GM23248 (cell line): ENCODE data around the gene AIP. TPM values are rescaled to one million over a fixed set of nuclear protein-coding genes. Genes with fewer than 3 reads are reported as not detected.

ENCODE experiments used
- DNase-seq: peaks from one replicate; pipeline ENCODE4 v3.0.0-alpha.2; 2015
- H2AFZ ChIP-seq: fragments of 200-600 bp; sonication (generic); 2 replicates; pipeline ENCODE4 v1.6.1; 2016; ENCODE audit warnings: antibody characterized with exemption
- H3F3A ChIP-seq: fragments of 200-600 bp; sonication (generic); 2 replicates; pipeline ENCODE4 v1.6.1; 2016; ENCODE audit warnings: mild to moderate bottlenecking, antibody characterized with exemption, mixed run types; ENCODE audit not compliant: insufficient read depth
- H3K27ac ChIP-seq: fragments of 200-600 bp; sonication (generic); 2 replicates; pipeline ENCODE4 v1.5.1; 2016; ENCODE audit warnings: mild to moderate bottlenecking
- H3K27me3 ChIP-seq: fragments of 200-600 bp; sonication (generic); replicated peaks from 2 replicates; pipeline ENCODE4 v1.6.1; 2016; ENCODE audit warnings: mild to moderate bottlenecking; ENCODE audit not compliant: insufficient read depth
- H3K36me3 ChIP-seq: fragments of 200-600 bp; sonication (generic); 2 replicates; pipeline ENCODE4 v1.6.1; 2016; ENCODE audit warnings: low read depth, mild to moderate bottlenecking
- H3K4me1 ChIP-seq: fragments of 200-600 bp; sonication (generic); 2 replicates; pipeline ENCODE4 v1.6.1; 2016; ENCODE audit warnings: mild to moderate bottlenecking; ENCODE audit not compliant: insufficient read depth
- H3K4me2 ChIP-seq: fragments of 200-600 bp; sonication (generic); one replicate; pipeline ENCODE4 v1.6.1; 2016; ENCODE audit warnings: mild to moderate bottlenecking; ENCODE audit not compliant: unreplicated experiment
- H3K4me3 ChIP-seq: fragments of 200-600 bp; sonication (generic); 2 replicates; pipeline ENCODE4 v1.5.1; 2016; ENCODE audit warnings: mild to moderate bottlenecking
- H3K79me2 ChIP-seq: fragments of 200-600 bp; sonication (generic); 2 replicates; pipeline ENCODE4 v1.6.1; 2016; ENCODE audit warnings: mild to moderate bottlenecking; ENCODE audit not compliant: insufficient read depth
- H3K9ac ChIP-seq: fragments of 200-600 bp; sonication (generic); 2 replicates; pipeline ENCODE4 v1.6.1; 2016; ENCODE audit warnings: mild to moderate bottlenecking
- H3K9me2 ChIP-seq: fragments of 200-600 bp; sonication (generic); 2 replicates; pipeline ENCODE4 v1.6.1; 2016; ENCODE audit warnings: mixed run types, mild to moderate bottlenecking, moderate library complexity; ENCODE audit not compliant: insufficient read depth
- H3K9me3 ChIP-seq: fragments of 200-600 bp; sonication (generic); one replicate; pipeline ENCODE4 v1.6.1; 2017; ENCODE audit warnings: low read depth
- H4K20me1 ChIP-seq: fragments of 200-600 bp; sonication (generic); 2 replicates; pipeline ENCODE4 v1.6.0; 2016; ENCODE audit not compliant: insufficient read depth
- EZH2 ChIP-seq: fragments of 200-600 bp; sonication (generic); IDR thresholded peaks from 2 replicates; pipeline ENCODE4 v1.6.1; 2018; ENCODE audit warnings: antibody characterized with exemption, mild to moderate bottlenecking; ENCODE audit not compliant: insufficient read depth, poor library complexity, severe bottlenecking
- EZH2phosphoT487 ChIP-seq: fragments of 200-600 bp; sonication (generic); IDR thresholded peaks from 2 replicates; pipeline ENCODE4 v1.6.1; 2018; ENCODE audit warnings: antibody characterized with exemption, moderate library complexity, mild to moderate bottlenecking, low read depth; ENCODE audit not compliant: insufficient read depth
- WGBS, 2 experiments: methylation state at CpG; one replicate each; pipeline ENCODE4 v1.1.6; 2015 to 2017; ENCODE audit warnings: low lambda C conversion rate in 2 of 2, low coverage in 1 of 2; ENCODE audit errors: missing lambda C conversion rate in 2 of 2; 5-methylcytosine and 5-hydroxymethylcytosine counted together
- in situ Hi-C: fragments of 300-500 bp; cut with MboI; formaldehyde crosslinking; loops from 2 replicates; pipeline ENCODE4 v1.15.0; 2020
- polyA plus RNA-seq: library from polyadenylated mRNA; unstranded; fragments of >200 nt; fragmentation: Nextera tagmentation; extraction: Ambion mirVana; gene quantifications from 2 replicates; pipeline ENCODE4 v1.2.1, GENCODE V29; 2016
- total RNA-seq: library from RNA; depleted of rRNA; stranded (reverse); fragments of >200 nt; shearing (Covaris generic); gene quantifications from 2 replicates; pipeline ENCODE4 v1.2.3, GENCODE V29; 2014

AIP gene
- total and polyA plus RNA-seq, 2 experiments from 2014 or later, result 56.1 to 58.5 TPM

- H3K9me2 ChIP-seq, result no peaks in the 10 kb centered on the region
- WGBS, 2 experiments, result 93 to 94% methylated on average over 17 to 18 of the region's 18 CpGs
- no peaks in the 10 kb centered on the region for H3K9me3 ChIP-seq
- peaks cover 7% of the 10 kb centered on the region; the same call in 1 of the 2 replicates for H3K4me1 ChIP-seq
- no peak overlapping the region for H3K4me3 ChIP-seq
- H3F3A ChIP-seq, result peaks cover 7% of the 10 kb centered on the region; the same call in 1 of the 2 replicates
- H3K9ac ChIP-seq, result no peak overlapping the region
- no peak overlapping the region for H2AFZ ChIP-seq
- no peaks in the 10 kb centered on the region for H4K20me1 ChIP-seq
- H3K4me2 ChIP-seq, result no peak overlapping the region
- peaks cover 6% of the 10 kb centered on the region; the same call in 1 of the 2 replicates for H3K79me2 ChIP-seq
- DNase-seq, result no peak
- no peaks in the 10 kb centered on the region for H3K27me3 ChIP-seq
- no peak overlapping the region for H3K27ac ChIP-seq
- in situ Hi-C loops, result no loop called here
- H3K36me3 ChIP-seq, result no peaks in the 10 kb centered on the region
- TF ChIP-seq EZH2phosphoT487 (no peak), EZH2 (no peak)
Observed at GRCh38 chr11:67501854-67502253, 19.0 kb downstream of the AIP start.

DNA sequence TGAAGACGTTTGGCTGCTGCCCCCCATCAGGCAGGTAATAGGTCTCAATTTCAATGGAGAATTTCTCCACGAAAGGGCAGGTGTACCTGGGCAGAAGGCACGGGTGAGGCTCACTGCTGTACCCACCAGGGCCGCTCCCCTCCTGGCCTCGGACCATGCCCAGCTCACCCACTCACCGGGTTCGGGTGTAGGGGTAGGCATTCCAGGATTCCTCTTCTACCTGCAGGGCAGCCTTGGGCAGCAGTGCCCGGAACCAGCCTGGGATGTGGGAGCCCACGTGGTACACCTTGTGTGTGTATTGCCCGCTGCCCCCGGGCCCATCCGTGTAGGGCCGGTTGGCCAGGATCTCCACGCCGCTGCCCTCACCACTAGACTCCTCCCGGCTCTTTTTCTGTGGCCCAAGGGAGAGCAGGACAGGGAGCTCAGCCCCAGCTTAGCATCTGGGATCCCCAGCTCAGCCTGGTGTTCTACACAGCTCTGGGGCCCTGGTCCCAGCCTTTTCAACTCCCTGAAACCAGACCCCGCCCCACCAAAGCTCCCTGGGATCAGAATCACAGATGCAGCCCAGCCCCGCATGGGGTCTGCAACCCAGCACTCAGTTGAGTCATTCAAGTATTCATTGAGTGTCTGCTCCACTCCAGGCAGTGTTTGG, 19.6 kb downstream of the AIP start:
- Histone ChIP-seq H3F3A (peaks cover 13% of the 10 kb centered on the region; the same call in 1 of the 2 replicates), H3K4me2 (no peak overlapping the region), H2AFZ (no peak overlapping the region), H3K9me2 (no peaks in the 10 kb centered on the region), H3K27ac (no peak overlapping the region), H3K9ac (no peak overlapping the region), H3K4me1 (peaks cover 13% of the 10 kb centered on the region), H3K27me3 (no peaks in the 10 kb centered on the region), H3K9me3 (no peaks in the 10 kb centered on the region), H3K36me3 (no peaks in the 10 kb centered on the region), H3K4me3 (no peak overlapping the region), H4K20me1 (no peaks in the 10 kb centered on the region), H3K79me2 (peaks cover 12% of the 10 kb centered on the region; the same call in 1 of the 2 replicates)
- 95 to 96% methylated on average over 17 to 18 of the region's 18 CpGs for WGBS, 2 experiments
- in situ Hi-C loops, result no loop called here
- DNase-seq, result no peak
- no peak for TF ChIP-seq EZH2phosphoT487

GRCh38 chr11:67503119-67504004, 20.5 kb downstream of the AIP start:
- no peaks in the 10 kb centered on the region for H3K36me3 ChIP-seq
- H3K9ac ChIP-seq, result peak overlapping the region; percentile 76
- no peak overlapping the region for H2AFZ ChIP-seq

More at GRCh38 chr11:67503119-67504004, 20.5 kb downstream of the AIP start:
- no peaks in the 10 kb centered on the region for H3K9me2 ChIP-seq
- no peak overlapping the region for H3K27ac ChIP-seq
- in situ Hi-C loops, result no loop called here
- H3K4me3 ChIP-seq, result peak overlapping the region; percentile 87
- DNase-seq, result no peak
- H3K79me2 ChIP-seq, result peaks cover 12% of the 10 kb centered on the region; the same call in 1 of the 2 replicates
- TF ChIP-seq EZH2, result no peak
- no peak for TF ChIP-seq EZH2phosphoT487
- no peaks in the 10 kb centered on the region for H3K9me3 ChIP-seq
- H4K20me1 ChIP-seq, result no peaks in the 10 kb centered on the region
- peak overlapping the region; percentile 87 for H3K4me2 ChIP-seq
- no peaks in the 10 kb centered on the region for H3K27me3 ChIP-seq
- peaks cover 14% of the 10 kb centered on the region; the same call in 1 of the 2 replicates for H3F3A ChIP-seq
- peaks cover 13% of the 10 kb centered on the region for H3K4me1 ChIP-seq
- 88% methylated on average over 12 to 19 of the region's 19 CpGs for WGBS, 2 experiments
